CD4-positive, alpha-beta memory T cell (primary cell): ENCODE results near the gene LRRC10B. TPM values are rescaled to one million over a fixed set of nuclear protein-coding genes. Genes with fewer than 3 reads are reported as not detected.
A peak's percentile ranks its signal among the peaks of the same experiment; 100 is the strongest.
"Not testable (repeated sequence)": the region's sequence is repeated elsewhere in the genome, so short reads cannot be mapped to it uniquely, and the experiment has no call there.

ENCODE experiments used
- CTCF ChIA-PET: fragments of 350-600 bp; sonication (Branson Sonifier 250); formaldehyde crosslinking; loops from one replicate; lab custom pipeline; 2021; ENCODE audit warnings: inconsistent platforms; ENCODE audit not compliant: partially characterized antibody; lab: Charles Lee
- POLR2A ChIA-PET: fragments of 350-600 bp; sonication (Branson Sonifier 250); formaldehyde crosslinking; loops from one replicate; lab custom pipeline; 2021; ENCODE audit not compliant: partially characterized antibody; lab: Charles Lee
- DNase-seq, 5 donors: peaks; one replicate each; pipeline versions ENCODE4 v3.0.0 to v3.0.0-alpha.2; 2020 to 2022; ENCODE audit warnings: mixed read lengths in 1 of 5
- H3K27ac ChIP-seq: one replicate; pipeline ENCODE4 v1.7.0; 2013; ENCODE audit warnings: low read depth, low read length
- H3K27me3 ChIP-seq: 2 replicates; pipeline ENCODE4 v1.7.0; 2013; ENCODE audit warnings: mild to moderate bottlenecking, low read length, moderate library complexity; ENCODE audit not compliant: insufficient read depth
- H3K36me3 ChIP-seq: 2 replicates; pipeline ENCODE4 v1.7.0; 2013; ENCODE audit warnings: mild to moderate bottlenecking, low read length, moderate library complexity; ENCODE audit not compliant: insufficient read depth
- H3K4me1 ChIP-seq: 2 replicates; pipeline ENCODE4 v1.7.0; 2013; ENCODE audit warnings: mild to moderate bottlenecking, low read length, moderate library complexity; ENCODE audit not compliant: insufficient read depth
- H3K4me3 ChIP-seq, 2 donors: one replicate each; pipeline ENCODE4 v1.7.0; 2013; ENCODE audit warnings: low read length in 2 of 2, mild to moderate bottlenecking in 1 of 2
- H3K9me3 ChIP-seq, 2 donors: one replicate each; pipeline ENCODE4 v1.7.0; 2013; ENCODE audit warnings: low read length in 2 of 2, control low read depth in 1 of 2; ENCODE audit not compliant: control insufficient read depth in 1 of 2
- H3K27ac Mint-ChIP-seq, 7 donors: one replicate each; pipeline ENCODE4 v1.8.0; 2020 to 2021; ENCODE audit warnings: mixed read lengths in 7 of 7, mild to moderate bottlenecking in 6 of 7, inconsistent platforms in 3 of 7, moderate library complexity in 3 of 7
- H3K27me3 Mint-ChIP-seq, 2 donors: one replicate each; pipeline ENCODE4 v1.8.0; 2020 to 2021; ENCODE audit warnings: mixed read lengths in 2 of 2
- H3K36me3 Mint-ChIP-seq, 2 donors: one replicate each; pipeline ENCODE4 v1.8.0; 2020 to 2021; ENCODE audit warnings: mixed read lengths in 2 of 2, inconsistent platforms in 1 of 2, mild to moderate bottlenecking in 1 of 2
- H3K4me1 Mint-ChIP-seq, 4 donors: one replicate each; pipeline ENCODE4 v1.8.0; 2020 to 2021; ENCODE audit warnings: mixed read lengths in 4 of 4, mild to moderate bottlenecking in 1 of 4
- H3K4me3 Mint-ChIP-seq, 8 donors: one replicate each; pipeline ENCODE4 v1.8.0; 2020 to 2021; ENCODE audit warnings: mixed read lengths in 8 of 8, mild to moderate bottlenecking in 7 of 8, moderate library complexity in 6 of 8, inconsistent platforms in 3 of 8
- H3K9me3 Mint-ChIP-seq, 8 donors: one replicate each; pipeline ENCODE4 v1.8.0; 2020 to 2021; ENCODE audit warnings: mixed read lengths in 8 of 8, mild to moderate bottlenecking in 5 of 8, inconsistent platforms in 3 of 8, moderate library complexity in 1 of 8
- intact Hi-C: fragments of 100-400 bp; cut with micrococcal nuclease; formaldehyde crosslinking; loops from one replicate; pipeline ENCODE4 v1.15.1; 2023
- polyA plus RNA-seq, 2 donors: library from polyadenylated mRNA; unstranded; fragments of 300-500 nt; fragmentation: Illumina TruSeq; gene quantifications; one replicate each; pipeline ENCODE4 v1.2.3, GENCODE V29; 2021
- total RNA-seq, 2 experiments: library from RNA; stranded (reverse); gene quantifications; one replicate each; pipeline ENCODE4 v1.2.3, GENCODE V29; 2021

Gene LRRC10B
- total and polyA plus RNA-seq, 4 experiments from 2014 or later, result not detected

- H3K36me3 Mint-ChIP-seq, H3K4me1 ChIP-seq, POLR2A ChIA-PET, H3K27me3 Mint-ChIP-seq, H3K27ac ChIP-seq, intact Hi-C loops, H3K9me3 Mint-ChIP-seq, H3K36me3 ChIP-seq, DNase-seq, H3K4me3 Mint-ChIP-seq, H3K27me3 ChIP-seq, H3K9me3 ChIP-seq, H3K4me3 ChIP-seq: not testable (repeated sequence)
- CTCF ChIA-PET, result interaction anchor here (4.4 kb wide), 1 partner anchor 38 kb away, joined by 43 read pairs; no protein-coding TSS in a partner anchor
- H3K4me1 Mint-ChIP-seq, result peaks cover 4 to 17% (median 8%) of the 10 kb centered on the region in 4 donors
- peak overlapping the region in 1 of 7 donors; percentile 42 for H3K27ac Mint-ChIP-seq
Observed at GRCh38 chr11:61479360-61480058, 29.0 kb upstream of the LRRC10B start.

DNA sequence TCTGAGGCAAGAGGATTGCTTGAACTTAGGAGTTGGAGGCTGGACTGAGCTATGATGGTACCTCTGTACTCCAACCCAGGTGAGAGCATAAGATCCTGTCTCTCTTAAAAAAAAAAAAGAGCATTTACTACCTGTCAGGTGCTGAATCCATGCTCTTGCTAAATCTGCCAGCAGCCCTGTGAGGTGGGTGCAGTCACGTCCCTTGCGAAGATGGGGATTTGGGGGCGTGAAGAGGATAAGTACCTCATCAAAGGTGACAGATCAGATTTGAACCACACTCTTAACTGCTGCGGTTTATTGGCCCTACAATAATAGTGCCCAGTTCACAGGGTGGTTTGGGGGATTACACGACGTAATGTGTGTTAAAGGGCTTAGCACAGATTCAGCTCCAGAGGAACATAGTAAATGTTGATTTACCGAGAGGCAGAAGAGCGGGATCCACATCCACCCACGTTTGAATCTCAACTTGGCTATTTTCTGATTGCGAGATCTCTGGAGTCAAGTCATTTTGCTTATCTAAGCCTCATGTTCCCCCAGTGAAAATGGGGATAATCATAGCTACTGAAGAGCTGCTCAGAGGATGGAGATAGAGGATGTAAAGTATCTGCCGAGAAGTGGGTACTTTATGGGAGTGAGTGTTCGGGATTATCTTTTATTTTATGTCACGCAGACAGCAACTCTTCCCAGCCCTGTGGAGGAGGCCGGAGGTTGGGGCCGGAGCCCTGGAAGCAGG, 28.1 kb upstream of the LRRC10B start:
- intact Hi-C loops, result no loop called here
- peak overlapping the region in 1 of 7 donors; percentile 36 for H3K27ac Mint-ChIP-seq
- H3K9me3 Mint-ChIP-seq, result no peaks in the 10 kb centered on the region
- Histone ChIP-seq H3K27ac (no peak overlapping the region), H3K36me3 (no peaks in the 10 kb centered on the region), H3K4me3 (no peak overlapping the region), H3K27me3 (no peaks in the 10 kb centered on the region), H3K9me3 (no peaks in the 10 kb centered on the region), H3K4me1 (peaks cover 8% of the 10 kb centered on the region)
- no peak for DNase-seq
- no peak overlapping the region for H3K4me3 Mint-ChIP-seq
- CTCF ChIA-PET, result interaction anchor here (2.0 kb wide), 1 partner anchor 37 kb away, joined by 14 read pairs; no protein-coding TSS in a partner anchor
- POLR2A ChIA-PET, result no interaction called here
- H3K4me1 Mint-ChIP-seq, result peaks cover 4 to 17% (median 8%) of the 10 kb centered on the region in 4 donors
- peaks cover 3 to 5% of the 10 kb centered on the region in 2 donors for H3K27me3 Mint-ChIP-seq
- H3K36me3 Mint-ChIP-seq, result no peaks in the 10 kb centered on the region

DNA sequence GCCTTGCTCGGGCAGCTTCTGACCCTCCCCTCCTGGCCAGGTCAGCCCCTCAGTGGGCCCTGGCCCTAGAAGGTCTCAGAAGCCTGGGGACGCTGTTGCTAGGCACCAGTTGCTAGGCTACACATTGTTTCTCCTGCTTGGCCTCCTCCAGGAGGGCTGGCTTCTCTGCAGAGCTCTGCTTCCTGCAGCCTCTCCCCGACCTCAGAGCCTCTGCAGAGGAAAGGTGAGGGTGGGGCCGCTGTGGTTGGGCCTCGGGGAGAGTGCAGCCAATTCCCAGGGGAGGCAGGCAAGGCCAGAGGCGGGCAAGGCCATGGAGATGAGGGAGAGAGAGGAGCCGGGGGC, 27.6 kb upstream of the LRRC10B start:
- Histone ChIP-seq H3K27me3 (no peaks in the 10 kb centered on the region), H3K27ac (no peak overlapping the region), H3K4me3 (no peak overlapping the region), H3K4me1 (peaks cover 8% of the 10 kb centered on the region), H3K9me3 (no peaks in the 10 kb centered on the region), H3K36me3 (no peaks in the 10 kb centered on the region)
- H3K27me3 Mint-ChIP-seq, result peaks cover 3 to 5% of the 10 kb centered on the region in 2 donors
- H3K4me1 Mint-ChIP-seq, result peaks cover 4 to 17% (median 8%) of the 10 kb centered on the region in 4 donors
- H3K36me3 Mint-ChIP-seq, result no peaks in the 10 kb centered on the region
- no peak for DNase-seq
- intact Hi-C loops, result no loop called here
- ChIA-PET CTCF (interaction anchor here (2.0 kb wide), 1 partner anchor 36 kb away, joined by 14 read pairs; no protein-coding TSS in a partner anchor), POLR2A (no interaction called here)
- H3K27ac Mint-ChIP-seq, result no peak overlapping the region
- H3K4me3 Mint-ChIP-seq, result no peak overlapping the region
- H3K9me3 Mint-ChIP-seq, result no peaks in the 10 kb centered on the region

DNA sequence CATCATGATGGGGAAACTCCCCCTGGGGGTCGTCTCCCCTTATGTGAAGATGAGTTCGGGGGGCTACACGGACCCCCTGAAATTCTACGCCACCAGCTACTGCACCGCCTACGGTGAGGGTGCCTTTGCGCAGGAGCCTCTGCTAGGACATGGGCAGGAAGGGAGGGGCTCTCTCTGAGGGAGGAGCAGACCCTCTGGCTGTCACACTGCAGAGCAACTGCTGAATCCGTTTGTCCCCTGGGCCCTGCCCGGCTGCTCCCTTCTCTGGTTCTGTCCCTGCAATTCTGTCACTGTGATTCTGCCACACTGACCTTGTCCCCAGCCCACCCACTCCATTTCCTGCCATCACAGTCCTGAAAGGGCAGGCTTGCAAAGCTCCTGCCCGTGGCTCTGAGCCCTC, 26.7 kb upstream of the LRRC10B start:
- Mint-ChIP-seq H3K9me3 (no peaks in the 10 kb centered on the region), H3K4me1 (peaks cover 4 to 17% (median 8%) of the 10 kb centered on the region in 4 donors), H3K4me3 (no peak overlapping the region), H3K36me3 (peaks cover 0 to 5% of the 10 kb centered on the region in 2 donors), H3K27ac (no peak overlapping the region), H3K27me3 (peaks cover 3 to 5% of the 10 kb centered on the region in 2 donors)
- Histone ChIP-seq H3K4me3 (no peak overlapping the region), H3K27me3 (no peaks in the 10 kb centered on the region), H3K9me3 (no peaks in the 10 kb centered on the region), H3K4me1 (peaks cover 8% of the 10 kb centered on the region), H3K36me3 (no peaks in the 10 kb centered on the region), H3K27ac (no peak overlapping the region)
- intact Hi-C loops, result no loop called here
- DNase-seq, result no peak
- CTCF ChIA-PET, result interaction anchor here (0.8 to 2.0 kb wide), 3 partner anchors 9 to 36 kb away, joined by 3 to 14 read pairs (median 6); no protein-coding TSS in a partner anchor
- POLR2A ChIA-PET, result no interaction called here

GRCh38 chr11:61482513-61482912, 26.0 kb upstream of the LRRC10B start:
- Histone ChIP-seq H3K9me3 (no peaks in the 10 kb centered on the region), H3K36me3 (no peaks in the 10 kb centered on the region), H3K4me3 (no peak overlapping the region), H3K4me1 (peaks cover 6% of the 10 kb centered on the region), H3K27me3 (no peaks in the 10 kb centered on the region), H3K27ac (no peak overlapping the region)
- no peak for DNase-seq
- Mint-ChIP-seq H3K4me3 (no peak overlapping the region), H3K4me1 (peaks cover 4 to 17% (median 8%) of the 10 kb centered on the region in 4 donors), H3K9me3 (no peaks in the 10 kb centered on the region), H3K27me3 (peaks cover 3 to 5% of the 10 kb centered on the region in 2 donors), H3K36me3 (peaks cover 0 to 11% of the 10 kb centered on the region in 2 donors), H3K27ac (no peak overlapping the region)
- ChIA-PET POLR2A (no interaction called here), CTCF (interaction anchor here (0.8 to 2.0 kb wide), 3 partner anchors 10 to 43 kb away, joined by 3 to 6 read pairs (median 3); no protein-coding TSS in a partner anchor)
- intact Hi-C loops, result no loop called here

DNA sequence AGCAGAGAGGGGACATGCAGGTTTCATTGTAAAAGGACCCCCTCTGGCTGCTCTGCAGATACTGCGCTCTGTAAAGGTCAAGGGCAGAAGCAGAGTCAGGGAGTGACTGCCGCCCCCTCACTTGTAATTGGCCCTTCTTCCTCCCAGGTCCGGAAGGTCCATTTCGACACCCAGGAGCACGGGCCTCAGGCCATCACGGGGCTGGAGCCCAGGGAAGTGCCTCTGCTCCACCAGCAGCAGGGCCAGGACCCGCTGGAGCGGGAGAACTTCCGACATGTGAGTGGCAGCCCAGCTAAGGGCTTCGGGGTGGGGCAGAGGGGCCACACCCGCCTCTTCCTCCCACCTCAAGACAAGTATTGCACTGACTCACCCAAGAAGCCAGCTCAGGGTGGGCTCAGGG, 24.0 kb upstream of the LRRC10B start:
- Histone ChIP-seq H3K4me1 (no peaks in the 10 kb centered on the region), H3K9me3 (no peaks in the 10 kb centered on the region), H3K4me3 (no peak overlapping the region), H3K27ac (no peak overlapping the region), H3K27me3 (no peaks in the 10 kb centered on the region), H3K36me3 (no peaks in the 10 kb centered on the region)
- Mint-ChIP-seq H3K4me3 (no peak overlapping the region), H3K4me1 (peaks cover 4 to 13% (median 5%) of the 10 kb centered on the region in 4 donors), H3K9me3 (no peaks in the 10 kb centered on the region), H3K27ac (no peak overlapping the region), H3K27me3 (peaks cover 3 to 5% of the 10 kb centered on the region in 2 donors), H3K36me3 (peaks cover 0 to 14% of the 10 kb centered on the region in 2 donors)
- intact Hi-C loops, result no loop called here
- no peak for DNase-seq
- CTCF ChIA-PET, result interaction anchor here (1.1 to 1.3 kb wide), 3 partner anchors 9 to 154 kb away, joined by 3 to 4 read pairs (median 3); no protein-coding TSS in a partner anchor
- POLR2A ChIA-PET, result no interaction called here

DNA sequence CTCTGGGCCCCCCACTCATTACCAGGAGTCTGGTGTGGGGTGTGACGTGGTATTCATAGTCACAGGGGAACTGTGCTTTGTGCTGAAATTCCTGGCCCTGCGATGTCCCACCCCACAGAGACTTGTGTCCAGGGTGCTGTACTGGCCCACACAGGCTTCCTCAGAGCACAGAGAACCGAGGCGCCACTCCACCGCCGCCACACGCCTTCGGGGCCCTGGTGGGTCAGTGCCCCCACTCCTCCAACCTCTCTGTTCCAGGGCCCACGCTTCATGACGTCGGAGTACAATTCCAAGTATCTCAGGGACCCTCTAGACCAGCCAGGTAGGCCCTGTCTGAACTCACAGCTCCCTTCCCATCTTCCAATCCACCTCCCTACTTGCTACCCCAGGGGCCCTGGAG, 23.5 kb upstream of the LRRC10B start:
- Histone ChIP-seq H3K27ac (no peak overlapping the region), H3K9me3 (no peaks in the 10 kb centered on the region), H3K36me3 (no peaks in the 10 kb centered on the region), H3K27me3 (no peaks in the 10 kb centered on the region), H3K4me1 (no peaks in the 10 kb centered on the region), H3K4me3 (no peak overlapping the region)
- no peaks in the 10 kb centered on the region for H3K9me3 Mint-ChIP-seq
- H3K27me3 Mint-ChIP-seq, result peaks cover 3 to 5% of the 10 kb centered on the region in 2 donors
- no peak for DNase-seq
- no peak overlapping the region for H3K27ac Mint-ChIP-seq
- peaks cover 0 to 14% of the 10 kb centered on the region in 2 donors for H3K36me3 Mint-ChIP-seq
- ChIA-PET CTCF (interaction anchor here (1.3 kb wide), 1 partner anchor 10 kb away, joined by 4 read pairs; no protein-coding TSS in a partner anchor), POLR2A (no interaction called here)
- H3K4me3 Mint-ChIP-seq, result no peak overlapping the region
- intact Hi-C loops, result no loop called here
- H3K4me1 Mint-ChIP-seq, result peaks cover 4 to 13% (median 5%) of the 10 kb centered on the region in 4 donors
